ENCODE data around the gene NLGN4X.
A peak's percentile ranks its signal among the peaks of the same experiment; 100 is the strongest.
"Not testable (repeated sequence)": the region's sequence is repeated elsewhere in the genome, so short reads cannot be mapped to it uniquely, and the experiment has no call there.

The NLGN4X gene

DNA sequence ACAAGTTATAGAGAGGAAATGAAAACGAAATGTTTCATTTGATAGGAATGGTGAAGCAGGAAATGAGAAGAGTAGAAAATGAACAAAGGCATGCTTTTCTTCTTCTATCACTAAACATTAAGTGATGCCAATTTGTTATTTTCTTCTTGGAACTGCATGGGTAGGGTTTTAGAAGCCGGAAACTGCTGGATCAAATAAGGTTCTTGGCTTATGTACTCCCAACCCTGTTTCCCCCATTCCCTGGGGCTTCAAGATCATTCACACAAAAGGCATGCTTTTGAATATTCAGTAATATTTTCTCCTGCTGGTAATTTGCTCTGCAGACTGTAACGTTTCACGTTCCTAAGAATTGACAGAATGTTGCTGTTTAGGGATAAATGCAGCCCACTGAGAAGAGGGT, 224.1 kb downstream of the NLGN4X start:
- peak; percentile 6 for DNase-seq

DNA sequence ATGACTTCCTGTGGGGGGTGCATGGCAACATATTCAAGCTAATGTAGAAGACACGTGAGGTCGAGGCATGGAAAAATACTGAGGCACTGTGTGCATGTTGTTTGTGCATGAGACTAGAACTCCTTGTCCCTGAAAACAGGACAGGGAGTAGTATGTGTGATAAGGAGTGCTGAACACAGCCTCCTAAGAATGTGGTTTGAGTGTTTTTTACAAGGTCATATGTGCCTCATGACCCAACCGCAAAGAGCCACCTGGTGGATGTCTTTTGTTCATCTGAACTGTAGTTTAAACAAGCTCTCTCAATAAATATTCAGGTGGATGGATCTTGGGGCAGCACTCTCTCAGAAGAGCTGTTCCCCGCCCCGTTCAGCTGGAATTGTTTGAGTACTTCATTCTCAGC, 226.6 kb downstream of the NLGN4X start:
- no peak for DNase-seq

DNA sequence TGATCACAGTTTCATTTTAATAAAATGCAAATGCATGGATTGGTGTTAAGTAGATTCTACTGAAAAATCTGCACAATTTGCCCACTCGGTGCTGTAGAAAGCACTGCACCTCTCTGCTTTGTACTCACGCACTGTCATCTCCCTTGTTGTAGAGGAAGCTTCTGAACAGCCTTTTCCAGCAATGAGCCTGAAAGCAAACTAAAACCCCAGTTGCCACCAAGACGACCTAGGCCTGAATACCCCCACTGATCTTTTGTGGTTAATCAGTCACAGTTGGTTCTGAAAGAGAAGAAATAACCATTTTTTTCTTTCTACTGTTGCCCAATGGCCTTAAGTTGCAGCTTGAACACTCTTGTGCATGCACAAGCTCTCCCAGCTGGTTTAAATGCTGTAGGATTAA, 229.8 kb downstream of the NLGN4X start:
- DNase-seq = no peak

DNA sequence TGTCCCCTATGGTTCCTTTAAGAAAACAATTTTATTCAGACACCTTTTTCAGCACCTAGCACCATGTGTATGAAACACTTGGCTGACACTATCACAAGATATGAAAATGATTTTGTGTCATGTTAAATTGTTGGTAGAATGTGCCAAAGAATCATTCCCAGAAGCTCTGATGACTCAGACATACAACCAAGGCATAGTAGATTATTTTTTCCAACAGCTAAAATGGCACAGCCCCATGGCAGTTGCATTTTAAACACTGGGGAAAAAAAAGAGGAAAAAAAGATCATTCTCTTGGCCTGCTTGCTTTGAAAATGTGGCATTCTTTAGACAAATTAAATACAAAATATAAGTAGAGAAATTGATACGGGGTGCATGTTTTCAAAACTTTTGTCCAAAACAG, 230.2 kb downstream of the NLGN4X start:
- DNase-seq = no peak

DNA sequence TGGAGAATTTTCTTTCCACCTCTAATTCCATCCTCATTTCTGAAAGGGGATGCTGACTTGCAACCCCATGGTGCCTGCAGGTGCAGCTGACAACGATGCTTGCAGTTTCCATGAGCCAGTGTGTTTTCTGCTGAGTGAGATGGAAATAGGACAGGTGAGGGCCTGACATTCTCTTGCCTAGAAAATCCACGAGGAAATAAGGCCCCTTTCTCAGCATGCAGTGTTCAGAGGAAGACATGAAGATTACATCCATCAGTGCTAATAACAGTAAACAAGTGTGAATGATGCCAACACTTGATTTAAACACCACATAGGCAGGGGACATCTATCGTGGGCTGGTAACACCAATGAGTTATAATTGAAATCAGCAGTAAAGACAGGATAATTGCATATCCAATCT, 237.3 kb downstream of the NLGN4X start:
- DNase-seq = no peak

DNA sequence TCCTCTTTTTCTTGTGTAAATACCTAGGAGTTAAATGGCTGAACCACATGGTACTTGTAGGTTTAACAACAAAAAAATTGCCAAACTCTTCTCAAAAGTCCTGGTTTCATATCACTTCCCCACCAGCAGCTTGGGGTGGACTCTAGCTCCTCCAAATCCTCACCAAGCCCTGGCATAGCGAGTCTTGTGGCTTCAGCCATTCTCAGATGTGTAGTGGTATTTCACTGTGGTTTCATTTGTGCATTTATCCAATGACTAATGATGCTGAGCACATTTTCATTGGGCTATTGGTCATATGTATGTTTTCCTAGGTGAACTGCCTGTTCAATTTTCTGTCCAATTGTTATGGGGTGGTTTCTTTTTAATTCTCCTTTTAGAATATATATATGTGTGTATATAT, 249.3 kb downstream of the NLGN4X start:
- DNase-seq = no peak

DNA sequence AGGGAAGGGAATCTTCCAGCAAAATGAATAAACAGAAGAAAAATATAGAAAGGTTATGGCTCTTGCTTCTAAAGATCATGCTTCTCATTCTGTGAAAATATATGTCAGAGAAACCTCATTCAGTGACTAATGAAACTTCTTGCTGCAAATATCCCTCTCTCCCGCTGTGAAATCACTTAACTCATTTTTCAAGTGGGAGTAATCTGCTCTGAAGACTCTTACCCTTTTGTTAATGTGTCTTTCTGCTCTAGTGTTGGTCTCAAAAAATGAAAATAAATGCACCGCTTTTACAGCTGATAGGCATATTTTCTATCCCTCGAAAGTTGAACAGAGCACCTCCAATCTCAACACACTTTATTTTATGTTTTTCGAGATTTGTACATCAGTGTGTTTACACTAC, 252.3 kb downstream of the NLGN4X start:
- no peak for DNase-seq

DNA sequence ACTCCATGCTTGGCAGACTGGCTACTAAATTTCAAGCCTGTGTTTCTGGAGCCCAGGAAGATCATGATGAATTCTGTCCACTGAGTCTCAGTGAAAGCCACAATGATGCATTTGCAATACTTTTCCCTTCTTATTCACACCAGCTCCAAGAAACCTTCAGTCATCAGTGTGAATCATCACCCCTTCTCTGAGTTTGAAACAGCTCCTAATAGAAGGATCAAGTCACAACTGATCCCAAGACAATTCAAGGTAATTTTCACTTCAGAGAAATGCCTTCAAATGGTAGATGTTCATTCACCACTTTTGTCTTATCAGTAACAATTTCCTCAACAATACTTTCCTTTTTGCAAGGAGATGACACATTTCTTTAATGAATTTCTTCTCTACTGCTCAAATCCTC, 257.4 kb downstream of the NLGN4X start:
- DNase-seq = no peak

DNA sequence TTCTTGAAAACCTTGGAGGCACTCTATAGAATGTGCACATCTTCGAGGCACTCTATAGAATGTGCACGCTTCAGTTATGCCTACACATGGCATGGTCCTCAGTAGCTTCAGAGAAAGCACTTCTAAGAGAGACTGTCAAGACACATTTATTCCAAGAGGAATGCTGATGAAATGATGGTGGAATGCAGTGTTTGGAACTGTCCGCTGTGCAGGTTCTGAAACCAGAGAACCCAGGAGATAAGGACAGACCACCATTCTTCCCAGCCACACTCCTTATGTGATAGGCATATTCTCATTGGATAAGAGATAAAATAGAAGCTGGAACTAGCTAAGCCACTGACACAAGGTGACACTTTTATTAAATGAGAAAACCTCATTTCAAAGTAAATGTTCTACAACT, 263.3 kb downstream of the NLGN4X start:
- no peak for DNase-seq

DNA sequence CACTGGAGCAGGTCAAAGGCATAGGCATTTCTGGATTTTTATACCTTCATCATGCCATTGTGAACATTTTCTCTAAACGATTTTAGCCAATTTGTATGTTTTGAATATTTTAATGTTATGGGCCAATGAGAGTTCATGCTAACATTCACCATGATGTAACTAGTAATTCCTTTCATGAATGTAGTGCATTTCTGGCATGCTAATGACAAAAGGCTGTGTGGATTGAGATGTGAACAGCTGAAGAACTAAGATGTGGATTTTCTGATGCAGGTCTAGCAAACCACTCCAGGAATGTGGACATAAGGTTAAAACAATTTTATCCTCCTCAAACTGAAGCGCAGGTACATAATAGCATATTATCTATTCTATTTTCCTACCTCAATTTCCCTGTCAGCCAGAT, 269.4 kb downstream of the NLGN4X start:
- DNase-seq = no peak

DNA sequence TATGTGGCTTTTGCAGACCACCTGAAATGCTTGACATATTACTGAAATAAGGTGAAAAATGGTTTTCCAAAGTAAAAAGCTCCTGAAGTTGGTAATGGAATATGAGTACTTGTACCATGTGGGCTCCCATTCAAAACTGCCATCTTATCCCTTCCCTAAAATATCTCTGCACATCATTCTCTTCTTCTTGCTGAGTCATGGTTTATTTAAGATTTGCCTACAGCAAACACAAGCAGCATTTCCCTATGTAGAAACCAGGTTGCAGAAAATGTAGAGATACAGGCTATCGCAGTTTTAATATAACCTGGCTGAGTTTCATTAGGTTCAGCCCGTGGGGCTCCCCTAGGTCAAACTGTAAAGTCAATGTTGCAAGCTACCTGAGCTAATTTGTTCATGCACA, 270.1 kb downstream of the NLGN4X start:
- DNase-seq = no peak

DNA sequence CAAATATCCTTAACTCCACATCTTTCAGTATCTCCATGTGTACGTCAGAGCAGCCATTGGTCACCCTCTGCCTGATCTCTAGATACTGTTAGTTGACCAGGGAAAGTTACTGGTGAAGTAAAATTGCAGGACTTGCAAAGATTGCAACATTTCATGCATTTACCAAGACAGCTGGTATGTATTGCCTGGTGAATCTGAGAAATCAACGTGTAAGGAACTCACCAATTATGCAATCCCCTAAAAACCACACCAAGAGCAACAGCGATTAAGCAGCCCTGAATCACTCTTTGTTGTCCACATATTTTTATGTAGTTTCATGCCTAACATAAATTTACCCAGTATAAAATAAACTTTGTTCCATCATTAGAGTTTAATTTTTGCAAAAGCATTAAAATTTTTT, 271.2 kb downstream of the NLGN4X start:
- DNase-seq = peak; percentile 20

DNA sequence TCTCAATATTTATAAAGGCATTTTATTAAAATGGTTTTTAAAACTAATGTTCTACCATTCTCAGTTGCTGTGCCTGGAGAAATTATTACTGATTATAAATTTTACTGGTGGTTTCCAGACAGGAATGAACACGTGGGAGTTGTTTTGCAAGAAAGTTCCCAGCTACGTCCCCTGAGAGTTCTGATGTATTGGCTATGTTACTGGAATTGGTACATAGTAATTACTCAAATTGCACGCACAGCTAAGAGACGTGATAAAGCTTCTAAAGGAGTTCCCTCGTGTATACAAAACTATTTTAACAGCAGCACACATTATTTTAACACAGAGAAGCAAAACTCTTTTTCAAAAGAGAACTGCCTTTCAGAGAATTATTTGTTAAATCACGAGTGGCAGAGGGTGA, 292.2 kb downstream of the NLGN4X start:
- DNase-seq = peak; percentile 20

DNA sequence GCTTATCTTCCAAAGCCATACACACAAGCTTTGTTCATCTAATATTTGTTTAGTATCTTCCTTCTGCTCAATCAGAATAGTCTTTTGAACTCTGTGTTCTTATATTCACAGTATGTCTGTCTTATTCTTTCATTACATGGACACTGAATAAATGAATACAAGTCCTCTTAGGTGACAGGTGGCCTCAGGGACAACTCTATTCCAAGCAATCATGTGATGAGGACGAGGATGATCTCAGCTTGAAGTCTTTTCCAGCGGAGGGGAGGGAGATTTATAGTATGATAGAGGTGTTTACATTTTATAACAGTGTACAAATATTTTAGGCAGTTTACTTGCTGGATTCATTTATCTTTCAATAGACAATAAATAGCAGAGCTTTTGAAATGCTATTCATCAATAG, 300.4 kb downstream of the NLGN4X start:
- no peak for DNase-seq

DNA sequence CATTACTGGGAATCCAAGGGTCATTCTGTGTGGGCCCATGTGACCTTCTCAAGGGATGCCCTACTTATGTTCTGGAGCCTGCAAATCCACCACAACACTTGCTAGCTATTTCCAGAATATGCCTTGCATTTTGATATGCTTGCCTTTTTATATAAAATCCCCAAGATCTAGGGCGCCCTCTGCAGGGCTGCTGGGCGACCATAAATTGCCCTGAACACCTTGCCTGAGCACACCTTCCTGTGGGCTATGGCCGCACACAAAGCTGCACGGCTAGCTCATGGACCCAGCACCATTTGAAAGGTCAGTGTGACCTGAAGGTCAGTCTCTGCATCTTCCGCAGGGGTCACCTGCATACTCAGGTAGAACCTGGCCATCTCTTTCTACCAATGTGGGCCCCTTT, 311.7 kb downstream of the NLGN4X start:
- DNase-seq = no peak

DNA sequence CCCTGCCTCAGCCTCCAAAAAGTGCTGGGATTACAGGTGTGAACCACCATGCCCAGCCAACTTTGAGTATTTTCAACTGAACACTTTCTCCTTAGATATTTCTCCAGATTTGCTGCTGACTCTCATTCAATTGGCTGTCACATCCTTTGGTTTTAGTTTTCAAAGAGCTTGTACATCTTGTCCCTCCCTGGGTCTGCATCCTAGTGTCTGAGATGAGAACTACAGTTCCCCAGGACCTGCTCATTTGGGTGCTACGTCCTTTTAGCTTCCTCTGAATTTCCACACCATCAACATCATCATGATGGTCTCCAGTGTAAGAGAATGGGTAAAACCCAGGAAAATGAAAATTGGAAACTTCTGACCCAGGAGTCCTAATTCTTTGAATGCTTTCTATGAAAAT, 312.9 kb downstream of the NLGN4X start:
- no peak for DNase-seq

DNA sequence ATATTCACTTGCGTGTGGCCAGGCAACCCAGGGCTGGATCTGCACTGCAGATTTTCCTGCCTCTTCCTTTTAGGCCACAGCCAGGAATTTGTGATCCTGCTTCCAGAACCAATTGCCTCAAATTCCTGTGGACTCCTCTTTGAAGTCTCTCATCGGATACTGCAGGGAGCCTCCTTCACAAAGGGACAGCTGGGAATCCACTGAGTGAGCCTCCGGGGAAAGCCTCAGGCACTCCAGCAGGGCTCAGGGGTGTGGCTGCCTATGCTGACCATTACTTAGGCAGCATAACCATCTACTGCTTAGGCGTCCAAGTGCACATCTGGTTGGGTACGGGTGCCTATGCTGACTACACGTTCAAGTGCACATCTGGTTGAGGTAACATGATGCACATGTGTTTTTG, 321.5 kb downstream of the NLGN4X start:
- no peak for DNase-seq

DNA sequence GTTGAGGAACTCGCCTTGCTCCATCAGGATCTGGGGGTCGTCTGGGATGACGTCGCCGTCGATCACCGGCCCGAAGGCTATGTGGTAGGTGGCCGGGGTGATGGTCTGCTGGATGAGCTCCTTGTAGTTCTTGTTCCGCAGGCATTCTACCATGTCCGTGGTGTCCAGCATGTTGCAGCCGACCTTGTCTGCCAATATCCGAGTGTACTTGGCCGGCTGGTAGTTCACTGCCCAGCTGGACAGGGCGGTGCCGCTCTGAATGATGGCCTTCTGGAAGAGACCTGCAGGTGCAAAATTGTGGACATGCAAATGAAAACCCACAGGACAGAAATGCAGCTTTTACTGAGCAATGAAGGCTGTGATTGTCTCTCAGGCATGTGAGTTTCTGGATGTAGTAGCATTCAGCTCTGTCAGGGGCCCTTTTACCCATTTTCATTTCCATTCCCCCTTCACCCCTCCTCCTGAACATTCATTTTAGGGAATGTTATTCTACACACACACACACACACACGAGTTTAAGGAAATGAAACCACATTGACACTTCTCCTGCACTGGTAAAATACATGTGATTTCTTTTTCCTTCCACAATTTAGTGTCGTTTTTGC, 325.0 kb downstream of the NLGN4X start:
- not testable (repeated sequence) for DNase-seq

DNA sequence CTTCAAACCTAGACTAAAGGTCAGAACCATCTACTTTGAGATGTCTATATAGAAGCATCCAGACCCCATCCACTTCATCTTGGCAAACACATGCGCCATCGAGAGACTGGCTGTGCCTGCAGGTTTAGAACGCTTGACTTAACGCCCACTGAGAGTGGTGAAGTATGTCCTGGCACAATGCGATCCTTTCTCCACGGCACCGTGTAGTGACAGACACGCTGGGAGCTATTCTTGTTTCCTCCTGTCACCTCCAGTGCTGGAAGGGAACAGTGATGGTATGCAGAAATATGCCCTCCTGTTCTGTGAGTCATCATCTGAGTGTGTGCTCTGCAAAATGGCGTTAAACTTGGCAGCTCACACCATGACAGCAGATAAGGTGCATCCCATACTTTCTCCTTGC, 330.2 kb downstream of the NLGN4X start:
- DNase-seq = no peak

DNA sequence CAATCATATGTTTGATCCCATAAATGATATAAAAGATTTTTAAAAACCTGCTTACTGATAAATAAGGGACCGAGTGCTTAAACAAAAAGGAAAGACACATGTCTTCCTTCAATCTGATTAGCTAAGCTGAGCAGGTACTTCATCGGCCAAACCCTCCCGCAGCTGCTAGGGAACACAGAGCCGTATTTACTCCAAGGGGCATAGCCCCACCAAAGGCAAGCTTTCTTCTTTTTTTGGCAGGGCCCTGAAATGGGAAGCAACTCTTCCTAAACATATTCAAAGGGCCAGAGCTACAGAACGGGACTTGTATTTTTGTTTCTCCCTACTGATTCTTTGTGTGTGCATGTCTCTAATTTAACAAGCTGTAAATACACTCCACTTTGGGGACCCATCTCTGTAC, 337.3 kb downstream of the NLGN4X start:
- DNase-seq = no peak

DNA sequence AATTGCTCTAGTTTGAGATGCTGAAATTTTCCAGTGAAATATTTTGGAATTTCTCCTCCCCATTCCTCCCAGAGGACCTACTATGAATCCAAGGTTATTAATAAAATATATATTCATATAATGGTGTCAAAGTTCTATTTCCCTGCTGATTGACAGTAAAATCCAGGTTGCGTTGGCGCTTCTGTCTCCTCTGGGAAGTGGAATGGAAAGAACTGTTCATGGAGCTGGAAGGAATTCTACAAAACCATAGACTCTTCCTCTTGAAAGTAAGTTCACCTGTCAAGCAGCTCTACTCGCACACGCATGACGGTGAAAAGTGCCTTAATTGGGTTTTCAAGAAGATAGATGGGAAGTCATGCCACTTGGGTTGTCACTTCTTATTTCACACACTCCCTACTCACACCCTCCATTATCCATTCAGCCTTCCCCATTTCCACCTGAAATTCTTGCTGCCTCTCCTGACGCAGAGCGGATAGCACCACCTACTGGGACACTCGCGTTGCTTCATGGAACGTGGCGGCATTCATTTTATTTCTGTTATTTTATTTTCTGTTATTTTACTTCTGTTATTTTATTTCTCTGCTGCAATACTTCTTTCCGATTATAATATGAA, 351.6 kb downstream of the NLGN4X start:
- peak; percentile 14 for DNase-seq

DNA sequence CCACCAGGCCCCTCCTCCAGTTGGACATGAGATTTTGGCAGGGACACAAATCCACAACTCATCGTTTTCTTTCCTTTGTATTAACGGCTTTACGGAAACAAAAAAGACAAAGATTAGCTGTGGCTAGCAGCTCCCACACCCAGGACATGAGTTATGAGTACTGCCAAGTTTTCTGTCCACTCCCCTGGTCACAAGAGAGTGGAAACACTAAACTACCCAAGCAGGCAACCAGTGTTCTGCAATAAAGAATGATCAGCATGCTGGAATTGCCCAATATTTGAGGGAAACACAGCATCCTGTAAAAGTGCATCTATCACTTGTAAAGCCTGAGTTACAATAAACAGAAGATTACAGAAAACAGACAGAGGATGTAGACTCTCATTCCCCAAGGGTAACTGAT, 358.4 kb downstream of the NLGN4X start:
- no peak for DNase-seq

DNA sequence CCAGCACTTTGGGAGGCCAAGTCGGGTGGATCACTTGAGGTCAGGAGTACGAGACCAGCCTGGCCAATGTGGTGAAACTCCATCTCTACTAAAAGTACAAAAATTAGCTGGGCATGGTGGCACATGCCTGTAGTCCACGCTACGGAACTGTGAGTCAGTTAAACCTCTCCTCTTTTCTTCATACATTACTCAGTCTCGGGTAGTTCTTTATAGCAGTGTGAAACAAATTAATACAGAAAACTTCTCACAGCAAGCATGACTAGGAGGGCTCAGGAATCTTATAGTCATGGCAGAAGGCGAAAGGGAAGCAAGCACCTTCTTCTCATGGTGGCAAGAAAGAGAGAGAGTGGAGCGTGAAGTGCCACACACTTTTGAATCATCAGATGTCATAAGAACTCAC, 358.9 kb downstream of the NLGN4X start:
- DNase-seq = no peak

DNA sequence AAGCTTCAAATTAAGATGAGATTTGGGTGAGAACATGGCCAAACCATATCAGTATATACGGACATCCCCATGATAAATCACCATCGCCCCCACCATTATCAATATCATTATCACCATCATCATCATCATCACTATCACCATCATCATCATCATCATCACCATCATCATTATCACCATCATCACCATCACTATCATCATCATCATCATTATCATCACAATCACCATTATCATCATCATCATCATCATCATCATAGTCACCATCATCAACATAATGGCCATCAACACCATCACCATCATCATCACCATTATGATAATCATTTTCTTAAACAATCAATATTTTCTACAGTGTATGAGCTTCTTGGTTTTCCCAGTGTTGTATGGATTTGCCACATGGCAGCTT, 360.9 kb downstream of the NLGN4X start:
- no peak for DNase-seq

DNA sequence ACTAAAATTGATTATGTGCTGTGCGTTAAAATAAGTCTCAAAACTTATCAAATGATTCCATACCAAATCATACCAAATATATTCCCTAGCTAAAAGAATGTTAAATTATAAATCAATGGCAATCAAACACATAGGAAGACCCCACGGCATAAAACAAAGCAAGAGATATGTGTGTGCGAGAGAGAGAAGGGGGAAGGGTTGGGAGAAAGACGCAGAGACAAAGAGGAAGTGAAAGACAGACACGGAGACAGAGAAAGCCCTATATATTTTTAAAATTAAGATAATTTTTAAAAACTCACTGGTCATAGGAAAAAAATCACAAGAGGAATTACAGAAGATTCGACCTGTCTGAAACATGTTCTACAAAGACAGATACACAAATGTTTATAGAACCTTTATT, 371.4 kb downstream of the NLGN4X start:
- no peak for DNase-seq

Measured in fibroblast of skin of scalp (primary cell).